Brain microvascular endothelial cell (primary cell): ENCODE results near the gene THBS1.

ENCODE experiments used
- DNase-seq: peaks from one replicate; pipeline ENCODE4 v3.0.0-alpha.2; 2020
- H3K27ac ChIP-seq: fragments of 250-450 bp; sonication (Bioruptor Pico); 2 replicates; pipeline ENCODE4 v1.5.1; 2020; ENCODE audit warnings: mild to moderate bottlenecking, moderate library complexity
- H3K27me3 ChIP-seq: fragments of 250-450 bp; sonication (Bioruptor Pico); replicated peaks from 2 replicates; pipeline ENCODE4 v1.5.1; 2020; ENCODE audit warnings: mild to moderate bottlenecking
- H3K36me3 ChIP-seq: fragments of 250-450 bp; sonication (Bioruptor Pico); replicated peaks from 2 replicates; pipeline ENCODE4 v1.5.1; 2020; ENCODE audit warnings: mild to moderate bottlenecking
- H3K4me3 ChIP-seq: 2 replicates; pipeline ENCODE4 v1.5.1; 2011; ENCODE audit warnings: low read depth, mild to moderate bottlenecking, control low read depth, low read length, moderate library complexity
- CTCF ChIP-seq: IDR thresholded peaks from 2 replicates; pipeline ENCODE4 v1.5.1; 2011; ENCODE audit warnings: low read depth, mild to moderate bottlenecking, moderate library complexity, low read length, control low read depth, inconsistent platforms; ENCODE audit errors: missing control alignments
- in situ Hi-C: cut with HindIII; loops from 2 replicates; pipeline ENCODE4 v1.10.0; 2017; ENCODE audit warnings: low sequenced_read_pairs, low pct_ligation_motif_present

The THBS1 gene

GRCh38 chr15:39610665-39611064 lies 29.8 kb downstream of the THBS1 start:
- DNase-seq: no peak
- H3K27me3 ChIP-seq: no peaks in the 10 kb centered on the region
- no peak for TF ChIP-seq CTCF
- no peak overlapping the region for H3K4me3 ChIP-seq
- H3K27ac ChIP-seq: no peak overlapping the region
- in situ Hi-C loops: no loop called here
- H3K36me3 ChIP-seq: no peaks in the 10 kb centered on the region

- no peak for TF ChIP-seq CTCF
- in situ Hi-C loops: no loop called here
- Histone ChIP-seq H3K27ac (no peak overlapping the region), H3K36me3 (no peaks in the 10 kb centered on the region), H3K4me3 (no peak overlapping the region), H3K27me3 (no peaks in the 10 kb centered on the region)
- no peak for DNase-seq
Measured at GRCh38 chr15:39613271-39613670, 32.4 kb downstream of the THBS1 start.

GRCh38 chr15:39613861-39614260 lies 33.0 kb downstream of the THBS1 start:
- no peak overlapping the region for H3K4me3 ChIP-seq
- H3K27ac ChIP-seq: no peak overlapping the region
- DNase-seq: no peak
- in situ Hi-C loops: no loop called here
- no peak for TF ChIP-seq CTCF
- no peaks in the 10 kb centered on the region for H3K27me3 ChIP-seq
- no peaks in the 10 kb centered on the region for H3K36me3 ChIP-seq

- no peak for TF ChIP-seq CTCF
- H3K27ac ChIP-seq: no peak overlapping the region
- H3K4me3 ChIP-seq: no peak overlapping the region
- no peaks in the 10 kb centered on the region for H3K36me3 ChIP-seq
- no peaks in the 10 kb centered on the region for H3K27me3 ChIP-seq
- in situ Hi-C loops: no loop called here
- no peak for DNase-seq
Measured at GRCh38 chr15:39616731-39617455, 36.0 kb downstream of the THBS1 start.

- no peaks in the 10 kb centered on the region for H3K36me3 ChIP-seq
- H3K27me3 ChIP-seq: no peaks in the 10 kb centered on the region
- TF ChIP-seq CTCF: no peak
- in situ Hi-C loops: no loop called here
- no peak overlapping the region for H3K27ac ChIP-seq
- no peak overlapping the region for H3K4me3 ChIP-seq
- DNase-seq: no peak
Measured at GRCh38 chr15:39618063-39618823, 37.4 kb downstream of the THBS1 start.
